DMS153 treated with DMSO at 0.1 percent for 48 hours (cell line): ENCODE data around the gene PCDHGC4.

Experiments
- DNase-seq: peaks from one replicate; lab custom pipeline; 2025; ENCODE audit not compliant: unreplicated experiment; lab: John Stamatoyannopoulos, UW

The PCDHGC4 gene

DNA sequence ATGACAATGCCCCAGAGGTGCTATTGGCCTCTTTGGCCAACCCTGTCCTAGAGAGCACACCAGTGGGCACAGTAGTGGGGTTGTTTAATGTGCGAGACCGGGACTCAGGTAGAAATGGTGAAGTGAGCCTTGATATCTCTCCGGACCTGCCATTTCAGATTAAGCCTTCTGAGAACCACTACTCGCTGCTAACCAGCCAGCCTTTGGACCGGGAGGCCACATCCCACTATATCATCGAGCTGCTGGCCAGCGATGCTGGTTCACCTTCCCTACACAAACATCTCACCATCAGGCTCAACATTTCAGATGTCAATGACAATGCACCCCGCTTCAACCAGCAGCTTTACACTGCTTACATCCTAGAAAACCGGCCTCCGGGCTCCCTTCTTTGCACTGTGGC lies 5.4 kb downstream of the PCDHGC4 start:
- no peak for DNase-seq

GRCh38 chr5:141490771-141491170 lies 5.9 kb downstream of the PCDHGC4 start:
- no peak for DNase-seq

DNA sequence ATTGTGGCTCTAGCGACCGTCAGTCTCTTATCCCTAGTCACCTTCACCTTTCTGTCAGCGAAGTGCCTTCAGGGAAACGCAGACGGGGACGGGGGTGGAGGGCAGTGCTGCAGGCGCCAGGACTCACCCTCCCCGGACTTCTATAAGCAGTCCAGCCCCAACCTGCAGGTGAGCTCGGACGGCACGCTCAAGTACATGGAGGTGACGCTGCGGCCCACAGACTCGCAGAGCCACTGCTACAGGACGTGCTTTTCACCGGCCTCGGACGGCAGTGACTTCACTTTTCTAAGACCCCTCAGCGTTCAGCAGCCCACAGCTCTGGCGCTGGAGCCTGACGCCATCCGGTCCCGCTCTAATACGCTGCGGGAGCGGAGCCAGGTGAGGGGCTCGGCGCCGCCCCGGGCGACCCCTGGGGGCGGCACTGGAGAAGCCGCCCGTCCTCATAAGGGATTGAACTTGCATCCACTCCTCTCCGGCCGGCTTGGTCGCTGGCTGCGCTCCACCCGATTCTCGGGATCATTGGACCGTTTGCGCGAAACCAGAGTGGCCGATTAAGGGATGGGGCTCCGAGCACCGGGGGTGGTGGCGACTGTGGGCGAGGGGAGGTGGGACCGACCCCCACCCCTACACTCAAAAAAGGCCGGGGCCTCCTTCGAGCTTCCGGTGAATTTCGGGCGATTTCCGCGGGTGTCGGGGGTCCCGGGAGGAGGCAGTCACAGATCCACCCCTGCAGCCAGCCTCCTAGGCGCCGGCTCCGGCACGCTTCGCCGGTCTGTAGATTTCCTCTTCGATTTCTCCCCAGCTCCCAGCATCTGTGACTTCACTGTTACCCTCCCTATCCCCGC lies 6.7 kb downstream of the PCDHGC4 start:
- DNase-seq = no peak

GRCh38 chr5:141492168-141492885 lies 7.5 kb downstream of the PCDHGC4 start:
- DNase-seq = no peak

DNA sequence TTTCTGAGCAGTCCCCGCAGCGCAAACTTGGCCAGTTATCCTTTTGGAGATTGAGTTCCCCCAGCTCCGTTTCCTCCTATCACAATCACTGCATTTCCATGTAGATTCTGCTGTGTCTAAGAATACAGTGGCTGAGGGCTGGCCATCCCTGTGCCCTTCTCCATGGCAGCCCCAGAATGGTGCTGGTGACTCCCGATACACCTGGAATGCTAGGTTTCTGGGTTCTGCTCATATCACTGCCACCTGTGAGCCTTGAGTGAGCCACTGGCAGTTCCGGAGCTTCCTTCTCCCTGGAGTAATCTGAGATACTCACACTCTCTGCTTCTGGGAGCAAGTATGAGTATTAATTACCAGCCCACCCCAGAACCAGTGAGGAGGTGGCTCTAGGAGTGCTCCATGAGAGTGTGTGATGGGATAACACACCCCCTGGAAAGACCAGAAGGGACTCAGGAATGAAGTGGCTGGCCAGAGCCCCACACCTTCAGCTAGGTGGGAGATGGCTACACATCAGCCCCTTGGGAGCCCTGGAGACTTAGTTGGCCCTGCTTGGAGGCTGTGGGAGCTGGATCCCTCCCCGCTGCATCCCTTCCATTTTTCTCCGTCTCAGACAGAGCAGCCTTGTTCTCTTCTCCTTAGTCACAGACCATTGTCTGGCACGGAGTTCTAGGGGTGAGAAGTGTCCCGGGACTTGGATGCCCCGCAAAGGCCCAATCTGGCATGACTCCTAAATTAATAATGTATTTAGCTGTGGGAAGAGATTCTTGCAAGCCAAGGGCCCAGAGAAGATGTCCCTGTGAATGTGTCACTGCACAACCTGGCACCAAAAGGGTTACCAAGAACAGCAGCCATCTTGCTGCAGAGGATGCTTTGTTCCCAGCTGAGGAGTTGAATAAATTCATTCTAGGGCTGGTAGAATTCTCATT lies 8.9 kb downstream of the PCDHGC4 start:
- no peak for DNase-seq

- no peak for DNase-seq
Observed at GRCh38 chr5:141494761-141495452, 10.1 kb downstream of the PCDHGC4 start.

GRCh38 chr5:141495453-141495811 lies 10.6 kb downstream of the PCDHGC4 start:
- DNase-seq = no peak

DNA sequence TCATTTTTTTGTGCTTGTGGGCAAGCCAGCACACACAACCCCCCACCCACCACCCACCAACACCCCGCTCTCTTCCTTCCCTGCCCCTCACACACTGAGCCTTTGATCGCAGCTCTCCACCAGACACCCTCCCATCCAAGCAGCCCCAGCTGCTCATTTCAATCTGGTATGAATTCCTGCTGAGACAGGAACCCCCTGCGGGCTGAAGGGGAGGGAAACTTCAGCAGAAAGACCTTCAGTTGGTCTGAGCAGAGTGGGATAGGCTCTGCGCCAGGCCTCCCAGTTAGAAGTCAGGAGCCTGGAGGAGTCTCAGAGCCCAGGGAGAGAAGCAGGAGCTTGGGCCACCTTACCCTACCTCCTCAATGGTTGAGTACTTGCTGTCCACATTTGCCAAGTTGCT lies 11.2 kb downstream of the PCDHGC4 start:
- no peak for DNase-seq

DNA sequence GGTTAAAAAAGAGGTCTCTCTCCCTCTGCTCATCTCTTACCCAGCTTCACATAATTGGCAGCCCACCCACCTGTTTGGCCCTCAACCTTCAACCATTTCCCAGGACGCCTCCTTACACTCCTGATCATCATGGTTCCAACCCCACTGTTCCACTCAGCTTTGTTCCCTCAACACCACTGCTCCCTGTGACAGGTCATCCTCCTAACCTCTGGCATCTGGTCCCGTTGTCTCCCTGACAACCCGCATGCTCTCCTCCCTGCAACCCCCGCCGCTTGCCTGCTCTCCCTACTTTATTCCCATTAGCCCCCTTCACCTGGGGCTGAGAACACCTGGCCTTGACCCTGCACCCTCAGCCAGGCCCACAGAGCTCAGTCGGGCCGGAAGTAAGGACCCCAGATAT lies 16.9 kb downstream of the PCDHGC4 start:
- no peak for DNase-seq

GRCh38 chr5:141503681-141504080 lies 18.9 kb downstream of the PCDHGC4 start:
- no peak for DNase-seq

DNA sequence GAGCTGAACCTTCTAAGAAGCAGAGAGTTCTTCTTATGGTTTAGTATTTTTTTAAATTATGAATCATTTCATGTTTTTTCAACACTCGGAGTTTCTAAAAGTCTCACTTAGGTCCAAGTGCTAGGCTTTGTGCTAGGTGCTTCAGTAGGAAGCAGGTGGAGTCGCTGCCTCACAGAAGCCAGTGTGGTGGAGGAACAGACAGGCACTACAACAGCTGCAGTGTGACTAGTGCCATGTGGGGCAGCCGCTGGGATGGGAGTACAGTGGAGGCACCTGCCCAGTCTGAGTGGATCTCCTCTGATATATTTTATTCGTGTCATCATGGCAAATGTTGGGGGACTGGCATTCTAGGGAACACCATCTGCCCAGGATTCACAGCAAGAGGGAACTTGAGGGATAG lies 19.4 kb downstream of the PCDHGC4 start:
- DNase-seq = no peak

DNA sequence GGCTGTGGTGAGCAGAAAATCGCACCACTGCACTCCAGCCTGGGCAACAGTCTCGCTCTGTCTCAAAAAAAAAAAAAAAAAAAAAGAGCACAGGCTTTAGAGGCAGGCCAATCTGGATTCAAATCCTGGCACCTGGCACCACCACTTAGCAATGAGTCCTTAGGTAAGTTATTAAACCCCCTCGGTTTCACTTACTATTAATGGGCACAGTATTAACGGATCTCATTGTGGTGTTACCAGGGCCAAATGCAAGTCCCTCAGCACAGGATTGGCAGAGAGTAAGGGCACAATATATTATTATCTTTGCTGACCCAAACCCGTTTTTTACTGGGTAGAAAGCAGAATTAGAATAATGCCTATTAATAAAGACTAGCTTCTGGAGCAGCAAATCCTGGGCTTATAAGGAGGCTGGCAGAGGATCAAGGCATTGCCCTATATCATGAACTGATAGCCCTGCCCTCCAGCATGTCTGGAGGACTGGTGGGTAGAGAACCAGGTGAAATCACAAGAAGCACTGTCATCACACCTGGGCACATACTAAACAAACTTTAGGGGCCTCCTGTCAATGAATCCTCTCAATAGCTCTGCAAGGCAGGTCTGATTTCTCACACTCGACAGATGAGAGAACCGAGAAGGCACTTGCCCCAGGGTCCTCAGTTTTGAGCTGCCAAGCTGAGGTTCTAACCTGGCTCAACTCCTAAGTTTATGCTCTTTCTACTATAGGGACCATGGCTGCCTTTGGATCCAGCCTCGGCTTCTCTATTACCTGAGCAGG lies 21.7 kb downstream of the PCDHGC4 start:
- DNase-seq = no peak

DNA sequence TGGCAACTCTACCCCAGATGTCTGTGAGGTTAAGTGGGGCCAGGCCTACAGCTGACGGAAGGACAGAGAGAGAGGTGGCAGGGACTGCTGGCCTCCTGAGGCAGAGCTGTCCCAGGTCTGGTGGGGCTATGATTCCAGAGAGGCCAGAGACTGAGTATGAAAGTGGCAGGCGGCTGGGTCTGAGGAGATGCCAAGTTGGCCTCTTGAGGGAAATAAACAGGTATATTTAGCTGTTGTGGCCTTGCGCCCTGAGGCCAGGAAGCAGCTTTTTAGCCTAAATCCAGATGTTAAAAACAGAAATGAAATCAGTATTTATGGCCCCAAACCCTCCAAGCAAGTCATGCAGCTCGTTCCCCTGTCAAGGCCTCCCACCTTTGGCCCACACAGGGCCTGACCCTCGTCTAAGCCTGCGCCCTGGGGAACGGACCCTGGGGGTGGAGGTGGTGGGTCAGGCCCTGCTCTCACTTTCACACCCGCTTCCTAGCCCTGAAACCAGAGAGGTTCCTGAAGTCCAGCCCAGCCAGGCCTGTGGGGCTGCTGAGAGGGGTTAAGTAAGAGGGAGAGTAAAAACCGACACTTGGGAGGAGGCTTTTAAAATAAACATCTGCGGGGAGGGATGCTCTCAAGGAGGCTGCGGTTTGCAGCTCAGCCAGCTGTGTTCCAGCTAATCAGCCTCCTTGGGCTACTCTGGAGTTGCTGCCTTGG lies 22.7 kb downstream of the PCDHGC4 start:
- DNase-seq = no peak

- no peak for DNase-seq
Observed at GRCh38 chr5:141508440-141508797, 23.6 kb downstream of the PCDHGC4 start.

DNA sequence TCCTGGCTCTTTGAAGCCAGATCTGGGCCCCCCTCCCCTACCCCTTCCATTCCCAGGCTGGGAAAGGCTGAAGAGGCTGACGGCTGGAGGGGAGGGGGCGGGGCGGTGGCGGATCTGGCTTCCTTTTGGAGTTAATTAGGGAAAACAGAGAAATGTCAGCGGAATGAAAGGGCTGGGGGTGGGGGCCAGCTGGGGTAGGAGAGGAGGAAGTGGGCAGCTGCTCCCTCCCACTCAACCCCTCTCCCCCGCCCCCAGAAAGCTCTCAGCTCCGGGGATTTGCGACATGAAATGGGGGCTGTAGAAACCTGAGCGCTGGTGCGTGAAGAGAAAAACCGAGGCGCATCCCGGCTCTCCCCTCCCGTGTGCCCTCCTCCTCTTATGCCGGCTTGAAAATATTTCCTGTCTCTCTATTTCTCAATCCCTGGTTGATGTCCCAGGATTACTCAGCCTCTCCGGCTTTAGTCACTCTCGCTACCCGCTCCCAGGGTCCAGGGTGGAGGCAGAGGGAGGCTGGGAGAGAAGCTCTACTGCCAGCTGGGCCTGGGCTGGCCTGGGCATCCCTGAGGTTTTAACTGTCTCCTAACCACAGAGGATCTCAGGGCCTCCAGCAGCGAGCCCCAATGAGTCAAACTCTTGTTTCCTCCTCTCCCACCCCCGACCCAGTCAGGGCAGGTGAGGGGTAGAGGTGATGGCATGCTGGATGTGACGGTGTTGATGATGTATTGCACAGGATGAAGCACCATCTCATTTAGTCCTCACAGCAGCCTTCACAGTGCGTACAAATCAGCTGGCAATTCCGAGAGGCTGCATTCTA lies 24.2 kb downstream of the PCDHGC4 start:
- no peak for DNase-seq

GRCh38 chr5:141510160-141510559 lies 25.3 kb downstream of the PCDHGC4 start:
- no peak for DNase-seq

DNA sequence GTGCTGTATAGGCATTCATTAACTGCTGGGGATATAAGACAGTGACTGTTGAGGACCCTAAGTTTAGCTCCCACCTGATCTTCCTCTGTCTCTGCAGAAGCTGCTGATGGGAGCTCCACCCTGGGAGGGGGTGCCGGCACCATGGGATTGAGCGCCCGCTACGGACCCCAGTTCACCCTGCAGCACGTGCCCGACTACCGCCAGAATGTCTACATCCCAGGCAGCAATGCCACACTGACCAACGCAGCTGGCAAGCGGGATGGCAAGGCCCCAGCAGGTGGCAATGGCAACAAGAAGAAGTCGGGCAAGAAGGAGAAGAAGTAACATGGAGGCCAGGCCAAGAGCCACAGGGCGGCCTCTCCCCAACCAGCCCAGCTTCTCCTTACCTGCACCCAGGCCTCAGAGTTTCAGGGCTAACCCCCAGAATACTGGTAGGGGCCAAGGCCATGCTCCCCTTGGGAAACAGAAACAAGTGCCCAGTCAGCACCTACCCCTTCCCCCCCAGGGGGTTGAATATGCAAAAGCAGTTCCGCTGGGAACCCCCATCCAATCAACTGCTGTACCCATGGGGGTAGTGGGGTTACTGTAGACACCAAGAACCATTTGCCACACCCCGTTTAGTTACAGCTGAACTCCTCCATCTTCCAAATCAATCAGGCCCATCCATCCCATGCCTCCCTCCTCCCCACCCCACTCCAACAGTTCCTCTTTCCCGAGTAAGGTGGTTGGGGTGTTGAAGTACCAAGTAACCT lies 26.2 kb downstream of the PCDHGC4 start:
- no peak for DNase-seq

DNA sequence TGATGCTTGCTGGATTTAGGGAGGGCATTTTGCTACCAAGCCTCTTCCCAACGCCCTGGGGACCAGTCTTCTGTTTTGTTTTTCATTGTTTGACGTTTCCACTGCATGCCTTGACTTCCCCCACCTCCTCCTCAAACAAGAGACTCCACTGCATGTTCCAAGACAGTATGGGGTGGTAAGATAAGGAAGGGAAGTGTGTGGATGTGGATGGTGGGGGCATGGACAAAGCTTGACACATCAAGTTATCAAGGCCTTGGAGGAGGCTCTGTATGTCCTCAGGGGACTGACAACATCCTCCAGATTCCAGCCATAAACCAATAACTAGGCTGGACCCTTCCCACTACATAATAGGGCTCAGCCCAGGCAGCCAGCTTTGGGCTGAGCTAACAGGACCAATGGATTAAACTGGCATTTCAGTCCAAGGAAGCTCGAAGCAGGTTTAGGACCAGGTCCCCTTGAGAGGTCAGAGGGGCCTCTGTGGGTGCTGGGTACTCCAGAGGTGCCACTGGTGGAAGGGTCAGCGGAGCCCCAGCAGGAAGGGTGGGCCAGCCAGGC lies 27.0 kb downstream of the PCDHGC4 start:
- DNase-seq = no peak
